Colon (tissue), 2 donors: Measurements from ENCODE around the gene GFM2.
"Not testable (repeated sequence)": the region's sequence is repeated elsewhere in the genome, so short reads cannot be mapped to it uniquely, and the experiment has no call there.

Experiments
- FAIRE-seq: peaks from 2 replicates; lab custom pipeline; 2012; peaks lifted over from hg19 to GRCh38; lab: Jason Lieb, UNC
- donor health status: control.
- donor health status: control.

GFM2 gene

GRCh38 chr5:74717596-74717995 is 49.3 kb downstream of the GFM2 start:
- no peak for FAIRE-seq

- FAIRE-seq, result no peak
Measured at GRCh38 chr5:74693191-74693590, 73.7 kb downstream of the GFM2 start.

- FAIRE-seq, result no peak
Measured at GRCh38 chr5:74686962-74687751, 79.8 kb downstream of the GFM2 start.

GRCh38 chr5:74685979-74686631 is 80.8 kb downstream of the GFM2 start:
- no peak for FAIRE-seq

DNA sequence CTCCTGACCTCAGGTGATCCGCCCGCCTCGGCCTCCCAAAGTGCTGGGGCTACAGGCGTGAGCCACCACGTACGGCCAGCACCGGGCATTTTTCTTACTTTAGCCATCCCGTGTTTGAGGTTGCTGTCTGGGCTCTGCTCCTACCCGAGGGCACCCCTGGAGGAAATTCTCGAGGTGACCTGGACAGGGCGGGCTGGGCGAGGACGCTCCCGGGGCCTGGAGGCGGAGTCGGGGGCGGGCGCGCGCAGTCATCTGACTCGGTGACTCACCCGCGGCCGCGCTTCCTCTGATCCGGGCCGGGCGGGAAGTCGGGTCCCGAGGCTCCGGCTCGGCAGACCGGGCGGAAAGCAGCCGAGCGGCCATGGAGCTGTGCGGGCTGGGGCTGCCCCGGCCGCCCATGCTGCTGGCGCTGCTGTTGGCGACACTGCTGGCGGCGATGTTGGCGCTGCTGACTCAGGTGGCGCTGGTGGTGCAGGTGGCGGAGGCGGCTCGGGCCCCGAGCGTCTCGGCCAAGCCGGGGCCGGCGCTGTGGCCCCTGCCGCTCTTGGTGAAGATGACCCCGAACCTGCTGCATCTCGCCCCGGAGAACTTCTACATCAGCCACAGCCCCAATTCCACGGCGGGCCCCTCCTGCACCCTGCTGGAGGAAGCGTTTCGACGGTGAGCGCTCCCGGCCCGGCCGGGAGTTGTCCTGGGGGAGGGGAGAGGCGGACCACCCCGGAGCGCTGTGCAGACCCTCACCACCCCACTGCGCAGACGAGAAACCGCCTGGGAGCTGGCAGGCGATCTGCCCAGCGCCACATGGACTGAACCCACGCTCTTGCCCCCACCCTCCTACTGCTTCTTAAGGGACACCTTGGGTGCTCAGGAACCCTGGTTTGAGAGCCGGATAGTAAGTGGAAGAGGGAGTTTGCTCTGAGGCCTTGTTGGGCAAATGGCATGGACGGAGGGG is 81.7 kb downstream of the GFM2 start, which contains the start of gene HEXB:
Gene HEXB (plus strand): TSS at position 334 of the 952 bp plus-strand sequence. CDS start 28 bp downstream, at position 362.
- no peak for FAIRE-seq

- FAIRE-seq, result no peak
Measured at GRCh38 chr5:74679966-74680365, 87.0 kb downstream of the GFM2 start.

DNA sequence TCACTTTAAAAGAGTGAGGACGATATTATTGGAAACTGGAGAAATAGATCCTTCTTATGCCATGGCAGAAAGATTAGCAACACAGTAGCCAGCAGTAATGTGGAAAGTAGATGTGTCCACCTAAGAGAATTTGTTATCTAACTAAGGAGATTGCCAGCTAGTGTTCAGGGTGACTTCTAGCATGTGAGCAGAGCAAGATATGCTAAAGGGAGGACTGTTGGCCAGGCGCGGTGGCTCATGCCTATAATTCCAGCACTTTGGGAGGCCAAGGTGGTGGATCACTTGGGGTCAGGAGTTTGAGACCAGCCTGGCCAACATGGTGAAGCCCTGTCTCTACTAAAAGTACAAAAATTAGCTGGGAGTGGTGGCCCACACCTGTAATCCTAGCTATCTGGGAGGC is 87.6 kb downstream of the GFM2 start:
- not testable (repeated sequence) for FAIRE-seq

DNA sequence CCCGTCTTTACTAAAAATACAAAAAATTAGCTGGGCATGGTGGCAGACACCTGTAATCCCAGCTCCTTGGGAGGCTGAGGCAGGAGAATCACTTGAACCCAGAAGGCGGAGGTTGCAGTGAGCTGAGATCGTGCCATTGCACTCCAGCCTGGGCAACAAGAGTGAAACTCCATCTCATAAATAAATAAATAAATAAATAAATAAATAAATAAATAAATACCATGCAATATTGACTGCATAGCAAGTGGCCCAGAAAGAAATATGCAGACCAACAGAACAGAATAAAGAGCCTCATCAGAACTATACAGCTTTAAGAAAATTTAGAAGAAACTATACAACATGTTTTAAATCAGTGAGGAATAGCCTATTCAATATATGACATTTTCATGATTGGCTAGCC is 88.8 kb downstream of the GFM2 start:
- not testable (repeated sequence) for FAIRE-seq

- FAIRE-seq, result not testable (repeated sequence)
Measured at GRCh38 chr5:74676466-74676865, 90.5 kb downstream of the GFM2 start.

GRCh38 chr5:74673011-74673790 is 93.7 kb downstream of the GFM2 start:
- FAIRE-seq, result no peak

DNA sequence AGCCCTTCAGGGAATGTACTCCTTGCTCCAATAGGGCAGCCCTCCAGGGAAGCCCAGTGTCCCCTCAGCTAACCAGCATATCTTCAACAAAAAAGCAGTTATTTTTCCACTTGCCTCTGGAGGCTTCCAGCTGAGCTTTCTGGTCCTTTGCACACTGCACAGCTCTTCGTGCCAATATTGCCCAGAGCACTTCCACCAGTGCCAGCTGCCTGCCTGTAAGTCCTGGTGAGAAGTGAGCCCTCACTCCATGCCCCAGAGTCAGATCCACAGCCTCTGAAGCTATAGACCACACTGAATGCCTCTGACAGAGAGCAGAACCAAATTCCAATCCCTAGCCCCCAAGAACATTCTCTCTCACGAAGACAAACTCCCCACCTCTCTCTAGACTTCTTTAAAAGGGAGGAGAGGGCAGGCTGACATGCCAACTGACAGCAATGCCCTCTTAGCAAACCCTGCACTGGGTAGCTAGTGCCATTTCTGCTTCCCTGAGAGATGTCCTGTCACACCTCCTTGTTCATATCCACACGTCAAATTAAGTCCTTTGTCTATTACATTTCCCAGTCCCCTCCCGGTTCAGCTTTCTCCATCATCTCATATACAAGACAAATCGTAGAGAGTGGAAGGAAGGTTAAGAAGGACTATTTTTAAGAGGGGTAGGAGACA is 94.6 kb downstream of the GFM2 start:
- FAIRE-seq, result no peak
